CD4-positive, alpha-beta T cell (primary cell): ENCODE measurements around the gene ARHGEF4. TPM values are rescaled to one million over a fixed set of nuclear protein-coding genes. Genes with fewer than 3 reads are reported as not detected.

ENCODE experiments used
- ATAC-seq: fragments of 200-7000 bp; cut with Tn5 transposase; one replicate; pipeline ENCODE4 v1.10.0; 2022; ENCODE audit warnings: mild to moderate bottlenecking; ENCODE audit not compliant: poor library complexity
- CTCF ChIA-PET: fragments of 350-600 bp; sonication (Branson Sonifier 250); formaldehyde crosslinking; loops from one replicate; lab custom pipeline; 2021; ENCODE audit warnings: antibody characterized with exemption, inconsistent platforms; lab: Charles Lee
- POLR2A ChIA-PET: fragments of 350-600 bp; sonication (Branson Sonifier 250); formaldehyde crosslinking; loops from one replicate; lab custom pipeline; 2021; ENCODE audit warnings: antibody characterized with exemption, inconsistent platforms; lab: Charles Lee
- DNase-seq, 14 experiments: peaks; one replicate each; pipeline ENCODE4 v3.0.0-alpha.2; 2013 to 2020; ENCODE audit warnings: mixed read lengths in 2 of 14
- H3K27ac ChIP-seq, 2 donors: one replicate each; pipeline versions ENCODE4 v1.5.1 to v1.7.0; 2013; ENCODE audit warnings: low read length in 2 of 2, low read depth in 1 of 2, mild to moderate bottlenecking in 1 of 2
- H3K27me3 ChIP-seq, 2 experiments: 1 replicate in 1 of 2; 2 replicates in 1 of 2; pipeline versions ENCODE4 v1.6.1 to v1.7.0; 2013; ENCODE audit warnings: low read length in 2 of 2, control low read depth in 1 of 2, mild to moderate bottlenecking in 1 of 2, moderate library complexity in 1 of 2; ENCODE audit not compliant: insufficient read depth in 2 of 2, control insufficient read depth in 1 of 2
- H3K36me3 ChIP-seq: one replicate; pipeline ENCODE4 v1.6.1; 2013; ENCODE audit warnings: low read length, control low read depth; ENCODE audit not compliant: insufficient read depth
- H3K4me1 ChIP-seq: one replicate; pipeline ENCODE4 v1.6.1; 2013; ENCODE audit warnings: low read length, control low read depth; ENCODE audit not compliant: insufficient read depth
- H3K4me3 ChIP-seq: one replicate; pipeline ENCODE4 v1.5.1; 2013; ENCODE audit warnings: mild to moderate bottlenecking, low read length, moderate library complexity
- H3K9me3 ChIP-seq, 2 experiments: 1 replicate in 1 of 2; 2 replicates in 1 of 2; pipeline versions ENCODE4 v1.6.1 to v1.7.0; 2013; ENCODE audit warnings: low read length in 2 of 2, mild to moderate bottlenecking in 2 of 2, control low read depth in 1 of 2, moderate library complexity in 1 of 2; ENCODE audit not compliant: control insufficient read depth in 1 of 2, insufficient read depth in 1 of 2
- H3K27ac Mint-ChIP-seq: one replicate; pipeline ENCODE4 v1.8.0; 2020; ENCODE audit warnings: mixed read lengths
- H3K27me3 Mint-ChIP-seq: one replicate; pipeline ENCODE4 v1.8.0; 2021; ENCODE audit warnings: mixed read lengths
- H3K36me3 Mint-ChIP-seq: one replicate; pipeline ENCODE4 v1.8.0; 2021; ENCODE audit warnings: low read depth, mixed read lengths
- H3K4me1 Mint-ChIP-seq: one replicate; pipeline ENCODE4 v1.8.0; 2021; ENCODE audit warnings: low read depth, mixed read lengths
- H3K4me3 Mint-ChIP-seq: one replicate; pipeline ENCODE4 v1.8.0; 2020; ENCODE audit warnings: mild to moderate bottlenecking, mixed read lengths
- H3K9me3 Mint-ChIP-seq: one replicate; pipeline ENCODE4 v1.8.0; 2020; ENCODE audit warnings: mixed read lengths
- CTCF ChIP-seq: fragments of 200-600 bp; IDR thresholded peaks from one replicate; pipeline ENCODE4 v1.8.0; 2022; ENCODE audit warnings: antibody characterized with exemption, mild to moderate bottlenecking
- intact Hi-C, 2 experiments: fragments of 100-400 bp; cut with DNase I in 1 of 2; cut with micrococcal nuclease in 1 of 2; formaldehyde crosslinking; loops; one replicate each; pipeline versions ENCODE4 v1.15.1 to v1.9.0; 2023 to 2025; cut with DNase I, micrococcal nuclease
- polyA plus RNA-seq, 2 donors: library from polyadenylated mRNA; unstranded; fragments of 120-200 nt; gene quantifications; one replicate each; pipeline ENCODE4 v1.2.1, GENCODE V29; 2013
- total RNA-seq, 174 experiments: library from RNA in 2 of 174; stranded (reverse) in 2 of 174; gene quantifications; one replicate each; pipeline ENCODE4 v1.2.3 and lab custom pipeline; 2021 to 2026

ARHGEF4 gene
- total RNA-seq = 1 to 10 TPM; 3.6 to 4.1 TPM
- polyA plus RNA-seq (2013, experiment 1 of 2) = 2.7 TPM
- 1.9 TPM for polyA plus RNA-seq (2013, experiment 2 of 2)
- 0.05 to 4.1 (median 0.95) reads per million in 172 experiments for total RNA-seq (lab: John Stamatoyannopoulos, UW)

- TF ChIP-seq CTCF = no peak
- Mint-ChIP-seq H3K27ac (no peak within 1 kb of the TSS), H3K27me3 (peaks cover 48% of the 10 kb centered on the region), H3K9me3 (no peaks in the 10 kb centered on the region), H3K4me3 (peak within 1 kb of the TSS; percentile 20), H3K36me3 (no peaks in the 10 kb centered on the region), H3K4me1 (no peaks in the 10 kb centered on the region)
- DNase-seq (peak in 2 of 14 experiments; percentile 34 to 45), ATAC-seq (no peak)
- H3K27ac ChIP-seq = no peak within 1 kb of the TSS
- no peaks in the 10 kb centered on the region for H3K36me3 ChIP-seq
- peaks cover 13 to 24% of the 10 kb centered on the region in 2 experiments for H3K27me3 ChIP-seq
- H3K9me3 ChIP-seq = no peaks in the 10 kb centered on the region
- no peak within 1 kb of the TSS for H3K4me3 ChIP-seq
- POLR2A ChIA-PET = interaction anchor here (0.7 kb wide), 1 partner anchor 108 kb away, joined by 3 read pairs; no protein-coding TSS in a partner anchor
- intact Hi-C loops = no loop called here
- peaks cover 11% of the 10 kb centered on the region for H3K4me1 ChIP-seq
- CTCF ChIA-PET = interaction anchor here (1.7 kb wide), 1 partner anchor 39 kb away, joined by 4 read pairs; no protein-coding TSS in a partner anchor
Measured at GRCh38 chr2:130836501-130837174, at the start of gene ARHGEF4. TSS of gene ARHGEF4 (plus strand) at chr2:130836914. CDS start at chr2:130836954, 40 bp downstream.

GRCh38 chr2:130787841-130788240 lies 48.9 kb upstream of the ARHGEF4 start:
- Histone ChIP-seq H3K27me3 (no peaks in the 10 kb centered on the region), H3K4me3 (no peak overlapping the region), H3K36me3 (no peaks in the 10 kb centered on the region), H3K27ac (no peak overlapping the region), H3K4me1 (no peaks in the 10 kb centered on the region), H3K9me3 (no peaks in the 10 kb centered on the region)
- no peaks in the 10 kb centered on the region for H3K27me3 Mint-ChIP-seq
- no peaks in the 10 kb centered on the region for H3K9me3 Mint-ChIP-seq
- intact Hi-C loops = no loop called here
- TF ChIP-seq CTCF = no peak
- ATAC-seq (no peak), DNase-seq (no peak)
- H3K36me3 Mint-ChIP-seq = no peaks in the 10 kb centered on the region
- no peak overlapping the region for H3K4me3 Mint-ChIP-seq
- H3K4me1 Mint-ChIP-seq = no peaks in the 10 kb centered on the region
- ChIA-PET CTCF (no interaction called here), POLR2A (no interaction called here)
- H3K27ac Mint-ChIP-seq = no peak overlapping the region

GRCh38 chr2:130790312-130790711 lies 46.4 kb upstream of the ARHGEF4 start:
- H3K36me3 ChIP-seq = no peaks in the 10 kb centered on the region
- no peak for ATAC-seq
- H3K36me3 Mint-ChIP-seq = no peaks in the 10 kb centered on the region
- H3K27ac Mint-ChIP-seq = no peak overlapping the region
- no peaks in the 10 kb centered on the region for H3K4me1 ChIP-seq
- no peak overlapping the region for H3K4me3 ChIP-seq
- TF ChIP-seq CTCF = no peak
- no peak overlapping the region for H3K27ac ChIP-seq
- H3K27me3 Mint-ChIP-seq = peaks cover 4% of the 10 kb centered on the region
- H3K4me1 Mint-ChIP-seq = no peaks in the 10 kb centered on the region
- ChIA-PET POLR2A (no interaction called here), CTCF (no interaction called here)
- no peak overlapping the region for H3K4me3 Mint-ChIP-seq
- no peaks in the 10 kb centered on the region for H3K27me3 ChIP-seq
- intact Hi-C loops = loop anchor here in 1 of 2 experiments (10.0 kb wide), 1 partner anchor 704 kb away; the partner anchor contains the start of gene MZT2A
- H3K9me3 ChIP-seq = no peaks in the 10 kb centered on the region
- H3K9me3 Mint-ChIP-seq = no peaks in the 10 kb centered on the region
- DNase-seq = no peak
